Adrenal gland (tissue), 5 donors: ENCODE data around the gene LHFPL6.

Experiments
- POLR2A ChIP-seq, 2 donors: fragments of 450-650 bp; IDR thresholded peaks; one replicate each; pipeline ENCODE4 v1.6.1; 2017; ENCODE audit warnings: antibody characterized with exemption in 2 of 2, mild to moderate bottlenecking in 2 of 2, moderate library complexity in 1 of 2
- TF ChIP-seq, protein P1 (sequence below), 6 experiments: fragments of 450-650 bp in 4 of 6; fragments of 200-600 bp in 2 of 6; sonication (generic) in 1 of 6; IDR thresholded peaks; 1 replicate in 5 of 6; 2 replicates in 1 of 6; pipeline versions ENCODE4 v1.5.1 to v1.8.0; 2016 to 2021; ENCODE audit warnings: antibody characterized with exemption in 6 of 6, mild to moderate bottlenecking in 2 of 6, moderate library complexity in 1 of 6
- donor health status: DM: no; HTN: no; CAD: no.

GRCh38 chr13:39599842-39600241 lies 3.2 kb downstream of the LHFPL6 start:
- TF ChIP-seq, protein P1, sequence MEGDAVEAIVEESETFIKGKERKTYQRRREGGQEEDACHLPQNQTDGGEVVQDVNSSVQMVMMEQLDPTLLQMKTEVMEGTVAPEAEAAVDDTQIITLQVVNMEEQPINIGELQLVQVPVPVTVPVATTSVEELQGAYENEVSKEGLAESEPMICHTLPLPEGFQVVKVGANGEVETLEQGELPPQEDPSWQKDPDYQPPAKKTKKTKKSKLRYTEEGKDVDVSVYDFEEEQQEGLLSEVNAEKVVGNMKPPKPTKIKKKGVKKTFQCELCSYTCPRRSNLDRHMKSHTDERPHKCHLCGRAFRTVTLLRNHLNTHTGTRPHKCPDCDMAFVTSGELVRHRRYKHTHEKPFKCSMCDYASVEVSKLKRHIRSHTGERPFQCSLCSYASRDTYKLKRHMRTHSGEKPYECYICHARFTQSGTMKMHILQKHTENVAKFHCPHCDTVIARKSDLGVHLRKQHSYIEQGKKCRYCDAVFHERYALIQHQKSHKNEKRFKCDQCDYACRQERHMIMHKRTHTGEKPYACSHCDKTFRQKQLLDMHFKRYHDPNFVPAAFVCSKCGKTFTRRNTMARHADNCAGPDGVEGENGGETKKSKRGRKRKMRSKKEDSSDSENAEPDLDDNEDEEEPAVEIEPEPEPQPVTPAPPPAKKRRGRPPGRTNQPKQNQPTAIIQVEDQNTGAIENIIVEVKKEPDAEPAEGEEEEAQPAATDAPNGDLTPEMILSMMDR (IDR thresholded peaks at IDR 0.05) = no peak
- TF ChIP-seq POLR2A (IDR thresholded peaks at IDR 0.05) = no peak
